Natural killer cell (primary cell): ENCODE data around the gene ROR1. TPM values are rescaled to one million over a fixed set of nuclear protein-coding genes. Genes with fewer than 3 reads are reported as not detected.

Experiments
- ATAC-seq, 3 donors: fragments of 150-1000 bp in 2 of 3; fragments of 200-7000 bp in 1 of 3; cut with Tn5 transposase; 1 replicate in 1 of 3; 2 replicates in 2 of 3; pipeline ENCODE4 v1.10.0; 2021; ENCODE audit warnings: mild to moderate bottlenecking in 2 of 3, moderate library complexity in 2 of 3
- DNase-seq, 2 donors: peaks; one replicate each; pipeline versions ENCODE4 v3.0.0 to v3.0.0-alpha.2; 2013 to 2021; ENCODE audit warnings: mixed read lengths in 1 of 2
- H3K27ac ChIP-seq: one replicate; pipeline ENCODE4 v1.5.1; 2013; ENCODE audit warnings: mild to moderate bottlenecking, low read length
- H3K27me3 ChIP-seq: one replicate; pipeline ENCODE4 v1.6.1; 2013; ENCODE audit warnings: low read length; ENCODE audit not compliant: control insufficient read depth, insufficient read depth
- H3K36me3 ChIP-seq: one replicate; pipeline ENCODE4 v1.6.1; 2013; ENCODE audit warnings: low read length; ENCODE audit not compliant: control insufficient read depth, insufficient read depth
- H3K4me1 ChIP-seq: one replicate; pipeline ENCODE4 v1.6.1; 2013; ENCODE audit warnings: low read length; ENCODE audit not compliant: control insufficient read depth, insufficient read depth
- H3K4me3 ChIP-seq: one replicate; pipeline ENCODE4 v1.5.1; 2013; ENCODE audit warnings: low read length
- H3K9me3 ChIP-seq: one replicate; pipeline ENCODE4 v1.6.1; 2013; ENCODE audit warnings: low read length; ENCODE audit not compliant: control insufficient read depth, insufficient read depth
- H3K27ac Mint-ChIP-seq, 2 donors: one replicate each; pipeline ENCODE4 v1.8.0; 2022; ENCODE audit warnings: mild to moderate bottlenecking in 2 of 2, mixed read lengths in 2 of 2, moderate library complexity in 1 of 2
- H3K27me3 Mint-ChIP-seq, 2 donors: one replicate each; pipeline ENCODE4 v1.8.0; 2022; ENCODE audit warnings: low read depth in 2 of 2, mixed read lengths in 2 of 2
- H3K36me3 Mint-ChIP-seq: one replicate; pipeline ENCODE4 v1.8.0; 2022; ENCODE audit warnings: mixed read lengths
- H3K4me1 Mint-ChIP-seq, 2 donors: one replicate each; pipeline ENCODE4 v1.8.0; 2022; ENCODE audit warnings: mixed read lengths in 2 of 2
- H3K4me3 Mint-ChIP-seq: one replicate; pipeline ENCODE4 v1.8.0; 2022; ENCODE audit warnings: mild to moderate bottlenecking, moderate library complexity, mixed read lengths
- H3K9me3 Mint-ChIP-seq, 2 donors: one replicate each; pipeline ENCODE4 v1.8.0; 2022; ENCODE audit warnings: mixed read lengths in 2 of 2
- WGBS: methylation state at CpG from one replicate; pipeline ENCODE4 v1.1.7; 2013; ENCODE audit warnings: missing lambda C conversion rate; ENCODE audit not compliant: insufficient coverage; 5-methylcytosine and 5-hydroxymethylcytosine counted together
- intact Hi-C: fragments of 100-400 bp; cut with micrococcal nuclease; formaldehyde crosslinking; loops from one replicate; pipeline ENCODE4 v1.14.2; 2022
- total RNA-seq, 4 donors: library from RNA; stranded (reverse); fragments of 120-200 nt in 1 of 4; gene quantifications; one replicate each; pipeline versions ENCODE4 v1.2.3 to v1.2.4, GENCODE V29; 2013 to 2022
- TF ChIP-seq, protein P1 (sequence below): fragments of 200-600 bp; IDR thresholded peaks from one replicate; pipeline ENCODE4 v1.8.0; 2022; ENCODE audit warnings: antibody characterized with exemption

The ROR1 gene
- total RNA-seq, 3 donors from 2014 or later (not counting 1 experiment from before 2014, with no cell fraction given), result 0.05 to 0.35 (median 0.27) TPM

DNA sequence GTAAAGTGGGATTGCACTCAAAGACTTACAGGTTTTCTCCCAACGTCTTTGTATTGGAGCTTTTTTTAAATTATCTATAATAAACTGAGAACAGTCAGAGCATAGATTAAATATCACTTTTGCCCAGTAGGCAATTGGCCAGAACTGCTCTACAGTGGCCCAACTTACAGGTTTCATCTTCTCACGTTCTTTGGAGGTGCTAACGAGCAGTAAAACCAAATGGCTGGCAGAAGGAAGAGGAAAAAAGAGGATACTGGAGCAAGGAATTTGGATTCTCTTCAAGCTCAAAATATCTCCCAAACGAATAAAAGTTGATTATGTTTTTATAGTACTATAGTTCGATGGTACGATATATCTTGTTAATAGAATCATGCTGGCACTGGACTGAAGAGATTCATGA, 201.1 kb downstream of the ROR1 start:
- Histone ChIP-seq H3K4me1 (no peaks in the 10 kb centered on the region), H3K36me3 (no peaks in the 10 kb centered on the region), H3K9me3 (no peaks in the 10 kb centered on the region), H3K27ac (no peak overlapping the region), H3K4me3 (no peak overlapping the region), H3K27me3 (no peaks in the 10 kb centered on the region)
- 89% methylated on average over 5 of the region's 6 CpGs for WGBS
- Mint-ChIP-seq H3K9me3 (no peaks in the 10 kb centered on the region), H3K4me1 (no peaks in the 10 kb centered on the region), H3K27ac (no peak overlapping the region), H3K4me3 (no peak overlapping the region), H3K36me3 (no peaks in the 10 kb centered on the region), H3K27me3 (peaks cover 10 to 19% of the 10 kb centered on the region in 2 donors)
- TF ChIP-seq, protein P1, sequence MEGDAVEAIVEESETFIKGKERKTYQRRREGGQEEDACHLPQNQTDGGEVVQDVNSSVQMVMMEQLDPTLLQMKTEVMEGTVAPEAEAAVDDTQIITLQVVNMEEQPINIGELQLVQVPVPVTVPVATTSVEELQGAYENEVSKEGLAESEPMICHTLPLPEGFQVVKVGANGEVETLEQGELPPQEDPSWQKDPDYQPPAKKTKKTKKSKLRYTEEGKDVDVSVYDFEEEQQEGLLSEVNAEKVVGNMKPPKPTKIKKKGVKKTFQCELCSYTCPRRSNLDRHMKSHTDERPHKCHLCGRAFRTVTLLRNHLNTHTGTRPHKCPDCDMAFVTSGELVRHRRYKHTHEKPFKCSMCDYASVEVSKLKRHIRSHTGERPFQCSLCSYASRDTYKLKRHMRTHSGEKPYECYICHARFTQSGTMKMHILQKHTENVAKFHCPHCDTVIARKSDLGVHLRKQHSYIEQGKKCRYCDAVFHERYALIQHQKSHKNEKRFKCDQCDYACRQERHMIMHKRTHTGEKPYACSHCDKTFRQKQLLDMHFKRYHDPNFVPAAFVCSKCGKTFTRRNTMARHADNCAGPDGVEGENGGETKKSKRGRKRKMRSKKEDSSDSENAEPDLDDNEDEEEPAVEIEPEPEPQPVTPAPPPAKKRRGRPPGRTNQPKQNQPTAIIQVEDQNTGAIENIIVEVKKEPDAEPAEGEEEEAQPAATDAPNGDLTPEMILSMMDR, result no peak
- no peak for DNase-seq
- ATAC-seq, result no peak
- intact Hi-C loops, result no loop called here

DNA sequence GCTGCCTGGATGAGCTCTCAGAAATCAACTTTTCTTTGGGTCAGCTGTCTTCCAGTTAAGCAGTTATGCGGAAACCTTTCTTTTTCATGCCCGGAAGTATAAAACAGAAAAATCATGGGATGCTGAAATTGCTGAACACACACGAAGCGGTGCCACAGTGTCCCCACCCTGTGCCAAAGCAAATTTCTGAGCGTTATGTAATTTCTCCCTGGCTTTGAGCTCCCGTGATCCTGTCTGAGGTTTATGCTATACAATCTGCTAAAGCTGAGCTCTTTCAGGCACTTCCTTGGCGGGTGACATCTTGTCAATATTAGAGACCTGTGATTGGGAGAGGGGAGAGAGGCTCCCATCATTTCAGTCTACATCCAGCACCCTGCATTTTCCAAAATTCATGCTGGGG, 201.7 kb downstream of the ROR1 start:
- DNase-seq (no peak), ATAC-seq (no peak)
- no peak overlapping the region for H3K27ac ChIP-seq
- no peaks in the 10 kb centered on the region for H3K27me3 ChIP-seq
- no peaks in the 10 kb centered on the region for H3K4me1 Mint-ChIP-seq
- no peak overlapping the region for H3K4me3 ChIP-seq
- H3K4me1 ChIP-seq, result no peaks in the 10 kb centered on the region
- intact Hi-C loops, result no loop called here
- H3K9me3 Mint-ChIP-seq, result no peaks in the 10 kb centered on the region
- no peaks in the 10 kb centered on the region for H3K9me3 ChIP-seq
- 89% methylated on average over 7 of the region's 7 CpGs for WGBS
- no peaks in the 10 kb centered on the region for H3K36me3 ChIP-seq
- H3K27me3 Mint-ChIP-seq, result peaks cover 9 to 18% of the 10 kb centered on the region in 2 donors
- no peak overlapping the region for H3K4me3 Mint-ChIP-seq
- H3K27ac Mint-ChIP-seq, result no peak overlapping the region
- H3K36me3 Mint-ChIP-seq, result no peaks in the 10 kb centered on the region
- TF ChIP-seq, protein P1, result no peak

DNA sequence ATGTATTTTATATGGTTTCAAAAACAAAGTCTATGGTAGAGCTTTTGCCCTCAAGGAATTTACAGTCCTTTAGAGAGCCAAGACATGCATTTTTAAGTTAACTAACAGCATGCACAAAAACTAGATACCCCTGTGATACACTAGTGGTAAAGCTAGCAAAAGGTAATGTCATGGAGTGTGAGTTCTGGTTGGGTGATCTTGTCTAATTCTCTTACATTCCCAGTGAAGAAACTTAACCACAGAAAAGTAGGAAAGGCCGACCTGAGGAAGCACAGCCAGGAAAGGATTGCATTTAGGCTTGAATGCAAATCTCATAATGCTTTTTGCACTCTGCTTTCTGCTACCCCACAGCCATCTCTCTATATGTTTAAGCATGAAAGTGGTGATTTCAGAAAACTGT, 202.2 kb downstream of the ROR1 start:
- no peak overlapping the region for H3K27ac Mint-ChIP-seq
- H3K27ac ChIP-seq, result no peak overlapping the region
- no peak overlapping the region for H3K4me3 ChIP-seq
- ATAC-seq (no peak), DNase-seq (no peak)
- H3K4me3 Mint-ChIP-seq, result no peak overlapping the region
- H3K9me3 Mint-ChIP-seq, result no peaks in the 10 kb centered on the region
- intact Hi-C loops, result no loop called here
- H3K27me3 Mint-ChIP-seq, result peaks cover 9 to 18% of the 10 kb centered on the region in 2 donors
- H3K36me3 Mint-ChIP-seq, result no peaks in the 10 kb centered on the region
- H3K36me3 ChIP-seq, result no peaks in the 10 kb centered on the region
- no peaks in the 10 kb centered on the region for H3K4me1 Mint-ChIP-seq
- no peaks in the 10 kb centered on the region for H3K27me3 ChIP-seq
- no peaks in the 10 kb centered on the region for H3K9me3 ChIP-seq
- TF ChIP-seq, protein P1, result no peak
- H3K4me1 ChIP-seq, result no peaks in the 10 kb centered on the region
- 71% methylated on average over 1 of the region's 1 CpG for whole genome bisulfite sequencing

DNA sequence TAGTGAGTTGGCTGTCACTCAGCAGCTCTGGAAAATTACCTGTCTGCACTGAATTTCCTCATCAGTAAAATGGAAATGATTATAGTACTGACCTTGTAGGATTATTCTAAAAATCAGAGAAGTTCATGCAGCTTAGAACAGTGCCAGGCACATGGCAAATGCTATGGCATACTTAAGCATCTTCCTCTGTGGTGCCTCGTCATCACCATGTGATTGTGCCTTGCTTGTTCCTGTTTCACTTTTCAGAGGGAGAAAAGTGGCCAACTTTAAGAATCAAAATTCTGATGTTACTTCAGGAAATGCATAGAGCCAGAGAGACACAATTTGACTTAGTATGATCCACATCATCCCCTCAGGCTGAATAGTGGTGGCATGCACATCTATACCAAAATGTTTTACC, 203.6 kb downstream of the ROR1 start:
- Histone ChIP-seq H3K9me3 (no peaks in the 10 kb centered on the region), H3K27me3 (no peaks in the 10 kb centered on the region), H3K4me1 (no peaks in the 10 kb centered on the region), H3K27ac (no peak overlapping the region), H3K36me3 (no peaks in the 10 kb centered on the region), H3K4me3 (no peak overlapping the region)
- intact Hi-C loops, result no loop called here
- no peak overlapping the region for H3K27ac Mint-ChIP-seq
- no peak overlapping the region for H3K4me3 Mint-ChIP-seq
- 86% methylated on average over 1 of the region's 1 CpG for WGBS
- no peaks in the 10 kb centered on the region for H3K36me3 Mint-ChIP-seq
- DNase-seq, result no peak
- no peaks in the 10 kb centered on the region for H3K4me1 Mint-ChIP-seq
- ATAC-seq, result no peak
- TF ChIP-seq, protein P1, result no peak
- peaks cover 9 to 18% of the 10 kb centered on the region in 2 donors for H3K27me3 Mint-ChIP-seq
- H3K9me3 Mint-ChIP-seq, result no peaks in the 10 kb centered on the region
